ENCODE results near the gene LSAMP.

GRCh38 chr3:115832265-115832664 is 613.0 kb downstream of the LSAMP start:
- TF ChIP-seq CTCF (conservative IDR thresholded peaks at IDR 0.05; ENCODE audit: low read depth, low read length), result no peak
- TF ChIP-seq POLR2A (IDR thresholded peaks at IDR 0.05; ENCODE audit: low read depth, low read length), result no peak
- TF ChIP-seq FOS (IDR thresholded peaks at IDR 0.05; ENCODE audit: low read depth, low read length), result no peak
- TF ChIP-seq BHLHE40 (IDR thresholded peaks at IDR 0.05; ENCODE audit: low read depth, low read length), result no peak
- TF ChIP-seq SMC3 (IDR thresholded peaks at IDR 0.05; ENCODE audit: low read depth, low read length), result no peak
- TF ChIP-seq MXI1 (IDR thresholded peaks at IDR 0.05; ENCODE audit: borderline replicate concordance, low read depth, low read length), result no peak
- no peak for TF ChIP-seq RAD21 (IDR thresholded peaks at IDR 0.05; ENCODE audit: low read length)
- no peak for TF ChIP-seq RFX5 (IDR thresholded peaks at IDR 0.05; ENCODE audit: low read depth, low read length)
- no peak for TF ChIP-seq CEBPB (IDR thresholded peaks at IDR 0.05; ENCODE audit: low read depth, low read length)
- no peak for TF ChIP-seq NFE2L2 (IDR thresholded peaks at IDR 0.05; ENCODE audit: low read depth, low read length)
- TF ChIP-seq CHD1 (IDR thresholded peaks at IDR 0.05; ENCODE audit: low read depth, low read length), result no peak
- no peak for TF ChIP-seq USF2 (IDR thresholded peaks at IDR 0.05; ENCODE audit: low read depth, low read length)
